Spleen (tissue), 11 donors: ENCODE data around the gene CALM1. TPM values are rescaled to one million over a fixed set of nuclear protein-coding genes. Genes with fewer than 3 reads are reported as not detected.

Source experiments
- DNase-seq: peaks from one replicate; pipeline ENCODE4 v3.0.0-alpha.2; 2020
- H3K27ac ChIP-seq, 8 donors: fragments of 200-600 bp; sonication (generic) in 7 of 8; 1 replicate in 4 of 8; 2 replicates in 4 of 8; pipeline versions ENCODE4 v1.5.0 to v1.8.0; 2016 to 2021; ENCODE audit warnings: inconsistent platforms in 4 of 8, mild to moderate bottlenecking in 4 of 8, moderate library complexity in 1 of 8
- H3K27me3 ChIP-seq, 7 donors: fragments of 200-600 bp; sonication (generic) in 6 of 7; replicated peaks in 1 of 7; 1 replicate in 4 of 7; 2 replicates in 3 of 7; pipeline versions ENCODE4 v1.5.0 to v1.8.0; 2016 to 2021; ENCODE audit warnings: inconsistent platforms in 3 of 7, mild to moderate bottlenecking in 1 of 7
- H3K36me3 ChIP-seq, 6 donors: fragments of 200-600 bp; sonication (generic) in 5 of 6; 1 replicate in 4 of 6; 2 replicates in 2 of 6; pipeline versions ENCODE4 v1.5.0 to v1.8.0; 2016 to 2021; ENCODE audit warnings: inconsistent platforms in 2 of 6
- H3K4me1 ChIP-seq, 6 donors: fragments of 200-600 bp; sonication (generic) in 5 of 6; 1 replicate in 3 of 6; 2 replicates in 3 of 6; pipeline versions ENCODE4 v1.5.0 to v1.8.0; 2016 to 2021; ENCODE audit warnings: inconsistent platforms in 3 of 6
- H3K4me3 ChIP-seq, 8 donors: fragments of 200-600 bp; sonication (generic) in 7 of 8; 1 replicate in 4 of 8; 2 replicates in 4 of 8; pipeline versions ENCODE4 v1.5.0 to v1.8.0; 2016 to 2021; ENCODE audit warnings: inconsistent platforms in 4 of 8, mild to moderate bottlenecking in 4 of 8, moderate library complexity in 2 of 8
- H3K9me3 ChIP-seq, 8 donors: fragments of 200-600 bp; sonication (generic) in 7 of 8; 1 replicate in 4 of 8; 2 replicates in 4 of 8; pipeline versions ENCODE4 v1.5.0 to v1.8.0; 2016 to 2021; ENCODE audit warnings: inconsistent platforms in 4 of 8
- POLR2A ChIP-seq, 3 donors: fragments of 450-650 bp; IDR thresholded peaks; one replicate each; pipeline ENCODE4 v1.5.1; 2017; ENCODE audit warnings: antibody characterized with exemption in 3 of 3, mild to moderate bottlenecking in 1 of 3
- POLR2AphosphoS5 ChIP-seq, 3 donors: sonication (generic); formaldehyde crosslinking; IDR thresholded peaks; one replicate each; pipeline ENCODE4 v1.5.1; 2017; ENCODE audit warnings: antibody characterized with exemption in 3 of 3
- WGBS, 5 donors: extraction: QIAGEN DNeasy Blood & Tissue Kit in 3 of 5; methylation state at CpG; one replicate each; pipeline versions ENCODE4 v1.1.5 to v1.1.7; 2013 to 2018; 5-methylcytosine and 5-hydroxymethylcytosine counted together
- intact Hi-C: fragments of 100-400 bp; cut with DNase I; formaldehyde crosslinking; loops from one replicate; pipeline ENCODE4 v1.15.0; 2023; ENCODE audit warnings: low total_unique reads
- polyA plus RNA-seq, 3 donors: library from polyadenylated mRNA; stranded (reverse); fragments of 200-250 nt; gene quantifications; one replicate each; pipeline ENCODE4 v1.2.1, GENCODE V29; 2013
- total RNA-seq, 7 donors: library from RNA; depleted of rRNA in 3 of 7; stranded (reverse); fragments of >200 nt in 3 of 7; fragmentation: NEBNext Ultra II Directional in 4 of 7; extraction: Animal tissue kit (Norgen Biotek cat#: 25700) in 4 of 7; gene quantifications; one replicate each; pipeline versions ENCODE4 v1.1.0 to v1.2.1, GENCODE V29; 2016 to 2021
- TF ChIP-seq, protein P1 (sequence below), 11 experiments: fragments of 200-600 bp in 7 of 11; fragments of 450-650 bp in 4 of 11; sonication (generic) in 4 of 11; IDR thresholded peaks in 8 of 11; conservative IDR thresholded peaks in 3 of 11; 1 replicate in 7 of 11; 2 replicates in 4 of 11; pipeline versions ENCODE4 v1.4.0 to v1.8.0; 2016 to 2021; ENCODE audit warnings: antibody characterized with exemption in 11 of 11, inconsistent platforms in 4 of 11, mild to moderate bottlenecking in 1 of 11
- donor health status: healthy with polysubstance abuse.
- donor health status: DM: no; HTN: no; CAD: no; lungs with moderate emphysema.
- donor health status: DM: no; HTN: no; CAD: no.
- donor health status: Bipolar disorder and iron deficiency.
- donor health status: healthy.
- donor health status: DM: no; HTN: no; CAD: no.
- donor health status: DM: yes; HTN: yes; CAD: no.

Gene CALM1
- total and polyA plus RNA-seq, 10 donors: 188 to 483 (median 311) TPM

- intact Hi-C loops: no loop called here
- no peak for DNase-seq
- Histone ChIP-seq H3K4me1 (peaks cover 0 to 16% (median 5%) of the 10 kb centered on the region in 6 donors), H3K9me3 (no peaks in the 10 kb centered on the region), H3K4me3 (no peak overlapping the region), H3K27me3 (no peaks in the 10 kb centered on the region), H3K36me3 (no peaks in the 10 kb centered on the region), H3K27ac (no peak overlapping the region)
- TF ChIP-seq POLR2A (IDR thresholded peaks at IDR 0.05) (no peak), POLR2AphosphoS5 (IDR thresholded peaks at IDR 0.05) (no peak)
- TF ChIP-seq, protein P1, sequence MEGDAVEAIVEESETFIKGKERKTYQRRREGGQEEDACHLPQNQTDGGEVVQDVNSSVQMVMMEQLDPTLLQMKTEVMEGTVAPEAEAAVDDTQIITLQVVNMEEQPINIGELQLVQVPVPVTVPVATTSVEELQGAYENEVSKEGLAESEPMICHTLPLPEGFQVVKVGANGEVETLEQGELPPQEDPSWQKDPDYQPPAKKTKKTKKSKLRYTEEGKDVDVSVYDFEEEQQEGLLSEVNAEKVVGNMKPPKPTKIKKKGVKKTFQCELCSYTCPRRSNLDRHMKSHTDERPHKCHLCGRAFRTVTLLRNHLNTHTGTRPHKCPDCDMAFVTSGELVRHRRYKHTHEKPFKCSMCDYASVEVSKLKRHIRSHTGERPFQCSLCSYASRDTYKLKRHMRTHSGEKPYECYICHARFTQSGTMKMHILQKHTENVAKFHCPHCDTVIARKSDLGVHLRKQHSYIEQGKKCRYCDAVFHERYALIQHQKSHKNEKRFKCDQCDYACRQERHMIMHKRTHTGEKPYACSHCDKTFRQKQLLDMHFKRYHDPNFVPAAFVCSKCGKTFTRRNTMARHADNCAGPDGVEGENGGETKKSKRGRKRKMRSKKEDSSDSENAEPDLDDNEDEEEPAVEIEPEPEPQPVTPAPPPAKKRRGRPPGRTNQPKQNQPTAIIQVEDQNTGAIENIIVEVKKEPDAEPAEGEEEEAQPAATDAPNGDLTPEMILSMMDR (IDR thresholded peaks at IDR 0.05 in 8 of 11, conservative IDR thresholded peaks at IDR 0.05 in 3 of 11): no peak
- WGBS, 5 donors: 91 to 99% (median 97%) methylated on average over 2 of the region's 2 CpGs
Observed at GRCh38 chr14:90418053-90418452, 21.2 kb downstream of the CALM1 start.

DNA sequence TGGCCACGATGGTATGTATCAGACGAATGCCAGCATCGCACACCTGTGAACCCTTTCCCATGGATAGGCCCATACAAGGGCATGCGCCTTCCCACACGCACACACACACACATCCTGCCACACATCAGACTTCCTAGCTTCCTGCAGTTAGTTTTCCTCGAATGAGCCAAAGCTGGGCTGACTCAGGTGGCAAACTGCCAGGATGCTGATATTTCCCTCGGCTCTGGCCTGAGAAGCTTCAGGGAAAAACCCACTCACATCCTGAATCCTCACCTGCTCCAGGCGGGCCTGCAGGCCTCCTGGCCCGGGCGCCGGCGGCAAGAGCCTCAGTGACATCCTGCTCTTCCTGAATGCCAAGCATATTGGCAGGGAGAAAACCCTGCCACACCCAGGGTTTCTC is 22.4 kb downstream of the CALM1 start:
- peaks cover 0 to 16% (median 5%) of the 10 kb centered on the region in 6 donors for H3K4me1 ChIP-seq
- H3K27me3 ChIP-seq: no peaks in the 10 kb centered on the region
- H3K36me3 ChIP-seq: no peaks in the 10 kb centered on the region
- DNase-seq: no peak
- intact Hi-C loops: no loop called here
- no peak overlapping the region for H3K4me3 ChIP-seq
- H3K27ac ChIP-seq: peak overlapping the region in 1 of 8 donors; percentile 12
- WGBS, 5 donors: 58 to 76% (median 64%) methylated on average over 5 to 12 of the region's 12 CpGs
- no peaks in the 10 kb centered on the region for H3K9me3 ChIP-seq
- TF ChIP-seq POLR2A (IDR thresholded peaks at IDR 0.05) (no peak), POLR2AphosphoS5 (IDR thresholded peaks at IDR 0.05) (peak; percentile 35 to 70 (median 51))
- TF ChIP-seq, protein P1 (IDR thresholded peaks at IDR 0.05 in 8 of 11, conservative IDR thresholded peaks at IDR 0.05 in 3 of 11): no peak

GRCh38 chr14:90421001-90421631 is 24.3 kb downstream of the CALM1 start:
- DNase-seq: no peak
- Histone ChIP-seq H3K9me3 (no peaks in the 10 kb centered on the region), H3K36me3 (no peaks in the 10 kb centered on the region), H3K27ac (no peak overlapping the region), H3K4me1 (peaks cover 0 to 20% (median 5%) of the 10 kb centered on the region in 6 donors), H3K27me3 (no peaks in the 10 kb centered on the region), H3K4me3 (no peak overlapping the region)
- WGBS, 5 donors: 89 to 95% (median 92%) methylated on average over 4 to 7 of the region's 7 CpGs
- TF ChIP-seq POLR2A (IDR thresholded peaks at IDR 0.05): no peak
- intact Hi-C loops: no loop called here

- TF ChIP-seq POLR2AphosphoS5 (IDR thresholded peaks at IDR 0.05): no peak
- TF ChIP-seq, protein P1 (IDR thresholded peaks at IDR 0.05 in 8 of 11, conservative IDR thresholded peaks at IDR 0.05 in 3 of 11): no peak
- no peak for TF ChIP-seq POLR2A (IDR thresholded peaks at IDR 0.05)
- intact Hi-C loops: no loop called here
- DNase-seq: no peak
- Histone ChIP-seq H3K4me3 (no peak overlapping the region), H3K4me1 (peaks cover 0 to 23% (median 5%) of the 10 kb centered on the region in 6 donors), H3K27me3 (no peaks in the 10 kb centered on the region), H3K27ac (no peak overlapping the region), H3K36me3 (no peaks in the 10 kb centered on the region), H3K9me3 (no peaks in the 10 kb centered on the region)
- 83 to 91% (median 88%) methylated on average over 3 of the region's 3 CpGs for WGBS, 5 donors
Observed at GRCh38 chr14:90421632-90422020, 24.8 kb downstream of the CALM1 start.
